Adrenal gland (tissue), 5 donors: ENCODE data around the gene TCF12.

Experiments used
- CTCF ChIP-seq, 6 experiments: fragments of 450-650 bp in 4 of 6; fragments of 200-600 bp in 2 of 6; sonication (generic) in 1 of 6; IDR thresholded peaks; 1 replicate in 5 of 6; 2 replicates in 1 of 6; pipeline versions ENCODE4 v1.5.1 to v1.8.0; 2016 to 2021; ENCODE audit warnings: antibody characterized with exemption in 6 of 6, mild to moderate bottlenecking in 2 of 6, moderate library complexity in 1 of 6
- POLR2A ChIP-seq, 2 donors: fragments of 450-650 bp; IDR thresholded peaks; one replicate each; pipeline ENCODE4 v1.6.1; 2017; ENCODE audit warnings: antibody characterized with exemption in 2 of 2, mild to moderate bottlenecking in 2 of 2, moderate library complexity in 1 of 2
- donor health status: DM: no; HTN: no; CAD: no.

DNA sequence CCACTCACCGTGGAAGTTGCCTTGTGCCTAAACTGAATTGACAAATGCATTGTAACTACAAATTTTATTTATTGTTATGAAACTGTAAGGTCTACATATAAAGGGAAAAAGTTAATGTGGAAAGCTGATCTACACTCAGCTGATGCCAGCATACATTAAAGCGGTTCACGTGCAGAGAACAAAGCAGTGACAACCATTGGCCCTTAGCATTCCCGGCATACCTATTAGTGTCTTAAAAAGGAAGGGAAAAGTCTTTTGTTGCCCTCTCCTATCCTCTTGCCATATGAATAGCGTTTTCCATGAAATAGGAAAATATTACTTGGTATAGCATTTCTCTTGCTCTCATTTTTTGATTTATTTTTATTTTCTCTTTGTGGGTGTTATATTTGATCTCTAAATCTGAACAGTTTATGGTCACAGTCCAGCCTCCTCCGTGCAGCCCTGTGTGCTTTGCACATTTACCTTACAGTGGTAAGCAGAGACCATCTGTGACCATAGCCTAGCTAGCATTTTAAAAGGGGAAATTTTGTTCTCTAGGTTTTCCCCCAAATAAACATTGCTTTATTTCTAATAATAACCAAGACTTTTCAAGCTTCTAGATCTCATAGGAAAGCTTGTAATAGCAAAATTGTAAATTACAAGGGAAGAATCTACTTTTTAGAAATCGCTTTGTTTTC lies 368.1 kb downstream of the TCF12 start:
- no peak for TF ChIP-seq POLR2A (IDR thresholded peaks at IDR 0.05)
- no peak for TF ChIP-seq CTCF (IDR thresholded peaks at IDR 0.05)
